ENCODE measurements around the gene ITGB1BP2. TPM values are rescaled to one million over a fixed set of nuclear protein-coding genes. Genes with fewer than 3 reads are reported as not detected.
"Not testable (repeated sequence)": the region's sequence is repeated elsewhere in the genome, so short reads cannot be mapped to it uniquely, and the experiment has no call there.

Gene ITGB1BP2
- total RNA-seq, 2 experiments from 2014 or later, result 7.8 to 8.9 TPM

GRCh38 chrX:71256051-71256450 lies 45.5 kb upstream of the ITGB1BP2 start:
- CTCF ChIA-PET (ENCODE audit: unreplicated experiment), result interaction anchor here (0.5 kb wide), 1 partner anchor 27 kb away, joined by 4 read pairs; the partner anchor contains the start of gene NONO
- H3K27ac ChIP-seq (ENCODE audit: low read depth, low read length, poor library complexity, severe bottlenecking), result peak overlapping the region; percentile 85
- no peaks in the 10 kb centered on the region for H4K20me1 ChIP-seq (ENCODE audit: insufficient read depth, low read length)
- H3K9me2 ChIP-seq (ENCODE audit: insufficient read depth, low read length), result no peaks in the 10 kb centered on the region
- H3K4me2 ChIP-seq (ENCODE audit: low read length), result peak overlapping the region; percentile 99
- POLR2A ChIA-PET, result interaction anchor here (0.5 to 3.3 kb wide), 5 partner anchors 27 to 110 kb away, joined by 4 to 24 read pairs (median 7); partner anchors contain the start of genes NONO and TAF1
- H3K9me3 ChIP-seq (ENCODE audit: low read length), result no peaks in the 10 kb centered on the region
- DNase-seq (ENCODE audit: low spot score), result no peak
- H3K36me3 ChIP-seq (ENCODE audit: insufficient read depth, low read length), result no peaks in the 10 kb centered on the region
- H2AFZ ChIP-seq (ENCODE audit: low read length), result peak overlapping the region; percentile 87; the same call in 1 of the 2 replicates
- intact Hi-C loops (cut with micrococcal nuclease; ENCODE audit: unreplicated experiment), result no loop called here
- no peak for TF ChIP-seq CTCF (conservative IDR thresholded peaks at IDR 0.05; ENCODE audit: low read length)
- TF ChIP-seq EZH2phosphoT487 (IDR thresholded peaks at IDR 0.05; ENCODE audit: borderline replicate concordance, low read depth, low read length), result no peak
- peaks cover 8% of the 10 kb centered on the region; the same call in 1 of the 2 replicates for H3K79me2 ChIP-seq (ENCODE audit: insufficient read depth, low read depth, low read length)
- peak overlapping the region; percentile 96 for H3K4me3 ChIP-seq (ENCODE audit: low read depth, low read length, poor library complexity, severe bottlenecking)
- peaks cover 24% of the 10 kb centered on the region for H3K4me1 ChIP-seq (ENCODE audit: insufficient read depth, low read length, poor library complexity, severe bottlenecking)
- TSS peak; percentile 71 for BruUV-seq (replicated peaks)

GRCh38 chrX:71256856-71257255 lies 44.7 kb upstream of the ITGB1BP2 start:
- peaks cover 8% of the 10 kb centered on the region; the same call in 1 of the 2 replicates for H3K79me2 ChIP-seq (ENCODE audit: insufficient read depth, low read depth, low read length)
- no peak overlapping the region for H3K27ac ChIP-seq (ENCODE audit: low read depth, low read length, poor library complexity, severe bottlenecking)
- peaks cover 19% of the 10 kb centered on the region for H3K4me1 ChIP-seq (ENCODE audit: insufficient read depth, low read length, poor library complexity, severe bottlenecking)
- intact Hi-C loops (cut with micrococcal nuclease; ENCODE audit: unreplicated experiment), result no loop called here
- H3K36me3 ChIP-seq (ENCODE audit: insufficient read depth, low read length), result no peaks in the 10 kb centered on the region
- H3K4me3 ChIP-seq (ENCODE audit: low read depth, low read length, poor library complexity, severe bottlenecking), result no peak overlapping the region
- no peak for TF ChIP-seq EZH2phosphoT487 (IDR thresholded peaks at IDR 0.05; ENCODE audit: borderline replicate concordance, low read depth, low read length)
- TF ChIP-seq CTCF (conservative IDR thresholded peaks at IDR 0.05; ENCODE audit: low read length), result no peak
- ChIA-PET CTCF (ENCODE audit: unreplicated experiment) (no interaction called here), POLR2A (no interaction called here)
- no peaks in the 10 kb centered on the region for H3K9me3 ChIP-seq (ENCODE audit: low read length)
- H4K20me1 ChIP-seq (ENCODE audit: insufficient read depth, low read length), result no peaks in the 10 kb centered on the region
- no TSS peak for BruUV-seq (replicated peaks)
- H3K4me2 ChIP-seq (ENCODE audit: low read length), result no peak overlapping the region
- H2AFZ ChIP-seq (ENCODE audit: low read length), result no peak overlapping the region
- DNase-seq (ENCODE audit: low spot score), result no peak
- H3K9me2 ChIP-seq (ENCODE audit: insufficient read depth, low read length), result no peaks in the 10 kb centered on the region

GRCh38 chrX:71268624-71269023 lies 32.9 kb upstream of the ITGB1BP2 start:
- H2AFZ ChIP-seq (ENCODE audit: low read length); BruUV-seq (replicated peaks); CTCF ChIA-PET (ENCODE audit: unreplicated experiment); H3K9me2 ChIP-seq (ENCODE audit: insufficient read depth, low read length); intact Hi-C loops (cut with micrococcal nuclease; ENCODE audit: unreplicated experiment); POLR2A ChIA-PET; H3K27ac ChIP-seq (ENCODE audit: low read depth, low read length, poor library complexity, severe bottlenecking); H3K4me1 ChIP-seq (ENCODE audit: insufficient read depth, low read length, poor library complexity, severe bottlenecking); DNase-seq (ENCODE audit: low spot score); H3K79me2 ChIP-seq (ENCODE audit: insufficient read depth, low read depth, low read length); H3K9me3 ChIP-seq (ENCODE audit: low read length); H3K36me3 ChIP-seq (ENCODE audit: insufficient read depth, low read length); H3K4me3 ChIP-seq (ENCODE audit: low read depth, low read length, poor library complexity, severe bottlenecking); H4K20me1 ChIP-seq (ENCODE audit: insufficient read depth, low read length); H3K4me2 ChIP-seq (ENCODE audit: low read length): not testable (repeated sequence)

All from OCI-LY7 (cell line).